ENCODE results near the gene BANF1.

The BANF1 gene

GRCh38 chr11:66012946-66013761, 10.9 kb downstream of the BANF1 start:
- no peak for TF ChIP-seq CTCF (IDR thresholded peaks at IDR 0.05; ENCODE audit: borderline replicate concordance, control extremely low read depth, extremely low read depth, insufficient read depth, missing control alignments)
- in situ Hi-C loops (cut with MboI; ENCODE audit: low sequenced_read_pairs, unreplicated experiment): no loop called here
- peak; percentile 37 for DNase-seq (ENCODE audit: low spot score)

GRCh38 chr11:66013762-66014100, 11.4 kb downstream of the BANF1 start:
- DNase-seq (ENCODE audit: low spot score): peak; percentile 20
- in situ Hi-C loops (cut with MboI; ENCODE audit: low sequenced_read_pairs, unreplicated experiment): no loop called here

GRCh38 chr11:66014804-66015453, 12.6 kb downstream of the BANF1 start:
- no peak for DNase-seq (ENCODE audit: low spot score)
- in situ Hi-C loops (cut with MboI; ENCODE audit: low sequenced_read_pairs, unreplicated experiment): no loop called here
- no peak for TF ChIP-seq CTCF (IDR thresholded peaks at IDR 0.05; ENCODE audit: borderline replicate concordance, control extremely low read depth, extremely low read depth, insufficient read depth, missing control alignments)

More at GRCh38 chr11:66013762-66014100, 11.4 kb downstream of the BANF1 start:
- TF ChIP-seq CTCF (IDR thresholded peaks at IDR 0.05; ENCODE audit: borderline replicate concordance, control extremely low read depth, extremely low read depth, insufficient read depth, missing control alignments): no peak

- TF ChIP-seq CTCF (IDR thresholded peaks at IDR 0.05; ENCODE audit: borderline replicate concordance, control extremely low read depth, extremely low read depth, insufficient read depth, missing control alignments): no peak
- in situ Hi-C loops (cut with MboI; ENCODE audit: low sequenced_read_pairs, unreplicated experiment): no loop called here
- DNase-seq (ENCODE audit: low spot score): no peak
These were observed 13.2 kb downstream of the BANF1 start for GRCh38 chr11:66015454-66015881.

- in situ Hi-C loops (cut with MboI; ENCODE audit: low sequenced_read_pairs, unreplicated experiment): no loop called here
- TF ChIP-seq CTCF (IDR thresholded peaks at IDR 0.05; ENCODE audit: borderline replicate concordance, control extremely low read depth, extremely low read depth, insufficient read depth, missing control alignments): no peak
These were observed 13.9 kb downstream of the BANF1 start for GRCh38 chr11:66015936-66016792.

GRCh38 chr11:66016793-66017177, 14.5 kb downstream of the BANF1 start:
- TF ChIP-seq CTCF (IDR thresholded peaks at IDR 0.05; ENCODE audit: borderline replicate concordance, control extremely low read depth, extremely low read depth, insufficient read depth, missing control alignments): no peak
- in situ Hi-C loops (cut with MboI; ENCODE audit: low sequenced_read_pairs, unreplicated experiment): no loop called here

More at GRCh38 chr11:66015936-66016792, 13.9 kb downstream of the BANF1 start:
- no peak for DNase-seq (ENCODE audit: low spot score)

More at GRCh38 chr11:66016793-66017177, 14.5 kb downstream of the BANF1 start:
- DNase-seq (ENCODE audit: low spot score): no peak

Data from GM13976 (cell line).